CD14-positive monocyte (primary cell): ENCODE data around the gene ABCC3. TPM values are rescaled to one million over a fixed set of nuclear protein-coding genes. Genes with fewer than 3 reads are reported as not detected.

Source experiments
- DNase-seq, 3 donors: peaks; one replicate each; pipeline ENCODE4 v3.0.0-alpha.2; 2011 to 2022
- H2AFZ ChIP-seq: 2 replicates; pipeline ENCODE4 v1.6.0; 2012; ENCODE audit warnings: mild to moderate bottlenecking, low read depth, low read length, inconsistent platforms; ENCODE audit not compliant: insufficient read depth, poor library complexity, severe bottlenecking
- H3K27ac ChIP-seq, 2 donors: 1 replicate in 1 of 2; 2 replicates in 1 of 2; pipeline ENCODE4 v1.5.1; 2012 to 2013; ENCODE audit warnings: low read length in 2 of 2, control low read depth in 1 of 2, inconsistent platforms in 1 of 2, low read depth in 1 of 2, mild to moderate bottlenecking in 1 of 2
- H3K27me3 ChIP-seq, 2 donors: one replicate each; pipeline versions ENCODE4 v1.6.0 to v1.6.1; 2011 to 2013; ENCODE audit warnings: low read length in 2 of 2; ENCODE audit not compliant: control insufficient read depth in 2 of 2, insufficient read depth in 2 of 2
- H3K36me3 ChIP-seq, 2 donors: replicated peaks in 1 of 2; 1 replicate in 1 of 2; 2 replicates in 1 of 2; pipeline versions ENCODE4 v1.5.1 to v1.6.1; 2012 to 2013; ENCODE audit warnings: low read length in 2 of 2, control low read depth in 1 of 2, inconsistent platforms in 1 of 2, mild to moderate bottlenecking in 1 of 2; ENCODE audit not compliant: insufficient read depth in 2 of 2, control insufficient read depth in 1 of 2
- H3K4me1 ChIP-seq, 2 donors: 1 replicate in 1 of 2; 2 replicates in 1 of 2; pipeline versions ENCODE4 v1.5.1 to v1.6.1; 2012 to 2013; ENCODE audit warnings: low read length in 2 of 2, control low read depth in 1 of 2, inconsistent platforms in 1 of 2, mild to moderate bottlenecking in 1 of 2, moderate library complexity in 1 of 2; ENCODE audit not compliant: insufficient read depth in 2 of 2, control insufficient read depth in 1 of 2
- H3K4me2 ChIP-seq: replicated peaks from 2 replicates; pipeline ENCODE3; 2012; ENCODE audit warnings: low read length, moderate library complexity, mild to moderate bottlenecking; ENCODE audit not compliant: poor library complexity, severe bottlenecking; ENCODE audit errors: extremely low read depth
- H3K4me3 ChIP-seq, 3 experiments: fragments of 200-600 bp in 1 of 3; sonication (generic) in 1 of 3; replicated peaks in 1 of 3; 1 replicate in 2 of 3; 2 replicates in 1 of 3; pipeline ENCODE4 v1.5.1; 2011 to 2013; ENCODE audit warnings: low read length in 3 of 3, mild to moderate bottlenecking in 3 of 3, control low read depth in 2 of 3, low read depth in 2 of 3, inconsistent platforms in 1 of 3, moderate library complexity in 1 of 3
- H3K79me2 ChIP-seq: 2 replicates; pipeline ENCODE4 v1.6.0; 2012; ENCODE audit warnings: mild to moderate bottlenecking, control low read depth, inconsistent platforms, low read length, moderate library complexity; ENCODE audit not compliant: insufficient read depth
- H3K9ac ChIP-seq: 2 replicates; pipeline ENCODE4 v1.6.0; 2017; ENCODE audit warnings: low read length, mild to moderate bottlenecking; ENCODE audit not compliant: insufficient read depth, poor library complexity, severe bottlenecking
- H3K9me3 ChIP-seq, 2 donors: replicated peaks in 1 of 2; 1 replicate in 1 of 2; 2 replicates in 1 of 2; pipeline versions ENCODE4 v1.5.1 to v1.6.1; 2012 to 2013; ENCODE audit warnings: low read length in 2 of 2, control low read depth in 1 of 2; ENCODE audit not compliant: control insufficient read depth in 1 of 2, insufficient read depth in 1 of 2
- H4K20me1 ChIP-seq: 2 replicates; pipeline ENCODE4 v1.6.0; 2012; ENCODE audit warnings: mild to moderate bottlenecking, low read length, control low read depth, moderate library complexity; ENCODE audit not compliant: insufficient read depth
- H3K27ac Mint-ChIP-seq, 7 donors: one replicate each; pipeline ENCODE4 v1.8.0; 2020; ENCODE audit warnings: mild to moderate bottlenecking in 7 of 7, mixed read lengths in 7 of 7, moderate library complexity in 6 of 7, inconsistent platforms in 2 of 7
- H3K27me3 Mint-ChIP-seq, 3 donors: one replicate each; pipeline ENCODE4 v1.8.0; 2021 to 2022; ENCODE audit warnings: low read depth in 3 of 3, mild to moderate bottlenecking in 3 of 3, mixed read lengths in 3 of 3, moderate library complexity in 3 of 3, inconsistent platforms in 1 of 3
- H3K36me3 Mint-ChIP-seq, 2 donors: one replicate each; pipeline ENCODE4 v1.8.0; 2020; ENCODE audit warnings: mixed read lengths in 2 of 2, inconsistent platforms in 1 of 2, mild to moderate bottlenecking in 1 of 2
- H3K4me1 Mint-ChIP-seq: one replicate; pipeline ENCODE4 v1.8.0; 2020; ENCODE audit warnings: mild to moderate bottlenecking, mixed read lengths
- H3K4me3 Mint-ChIP-seq, 2 donors: one replicate each; pipeline ENCODE4 v1.8.0; 2020; ENCODE audit warnings: mild to moderate bottlenecking in 2 of 2, mixed read lengths in 2 of 2, moderate library complexity in 1 of 2
- H3K9me3 Mint-ChIP-seq, 7 donors: one replicate each; pipeline ENCODE4 v1.8.0; 2020 to 2022; ENCODE audit warnings: mixed read lengths in 7 of 7, mild to moderate bottlenecking in 6 of 7, moderate library complexity in 6 of 7, inconsistent platforms in 2 of 7
- WGBS: methylation state at CpG from one replicate; pipeline ENCODE4 v1.1.5; 2013; ENCODE audit warnings: missing lambda C conversion rate; ENCODE audit not compliant: insufficient coverage; 5-methylcytosine and 5-hydroxymethylcytosine counted together
- intact Hi-C, 2 donors: fragments of 100-400 bp; cut with micrococcal nuclease; formaldehyde crosslinking; loops; one replicate each; pipeline versions ENCODE4 v1.15.0 to v1.15.1; 2023
- polyA plus RNA-seq, 3 donors: library from polyadenylated mRNA; depleted of rRNA in 1 of 3; unstranded in 2 of 3; stranded (reverse) in 1 of 3; fragments of 300-500 nt in 2 of 3; fragments of >200 nt in 1 of 3; fragmentation: Illumina TruSeq in 2 of 3; gene quantifications; 1 replicate in 2 of 3; 2 replicates in 1 of 3; pipeline ENCODE4 v1.2.3, GENCODE V29; 2012 to 2021
- TF ChIP-seq, protein P1 (sequence below): fragments of 200-600 bp; IDR thresholded peaks from one replicate; pipeline ENCODE4 v1.8.0; 2022; ENCODE audit warnings: antibody characterized with exemption, mild to moderate bottlenecking

ABCC3 gene
- polyA plus RNA-seq, 3 donors: 2.7 to 74.5 (median 11.4) TPM

- Histone ChIP-seq H3K36me3 (no peaks in the 10 kb centered on the region), H3K27me3 (no peaks in the 10 kb centered on the region), H2AFZ (no peak overlapping the region), H3K4me3 (peak overlapping the region in 1 of 3 experiments; percentile 51), H3K27ac (peak overlapping the region; percentile 82 to 87), H3K4me2 (peak overlapping the region; percentile 59), H3K79me2 (no peaks in the 10 kb centered on the region), H3K4me1 (peaks cover 32 to 45% of the 10 kb centered on the region in 2 donors), H3K9ac (peak overlapping the region; percentile 55), H4K20me1 (no peaks in the 10 kb centered on the region), H3K9me3 (no peaks in the 10 kb centered on the region)
- TF ChIP-seq, protein P1, sequence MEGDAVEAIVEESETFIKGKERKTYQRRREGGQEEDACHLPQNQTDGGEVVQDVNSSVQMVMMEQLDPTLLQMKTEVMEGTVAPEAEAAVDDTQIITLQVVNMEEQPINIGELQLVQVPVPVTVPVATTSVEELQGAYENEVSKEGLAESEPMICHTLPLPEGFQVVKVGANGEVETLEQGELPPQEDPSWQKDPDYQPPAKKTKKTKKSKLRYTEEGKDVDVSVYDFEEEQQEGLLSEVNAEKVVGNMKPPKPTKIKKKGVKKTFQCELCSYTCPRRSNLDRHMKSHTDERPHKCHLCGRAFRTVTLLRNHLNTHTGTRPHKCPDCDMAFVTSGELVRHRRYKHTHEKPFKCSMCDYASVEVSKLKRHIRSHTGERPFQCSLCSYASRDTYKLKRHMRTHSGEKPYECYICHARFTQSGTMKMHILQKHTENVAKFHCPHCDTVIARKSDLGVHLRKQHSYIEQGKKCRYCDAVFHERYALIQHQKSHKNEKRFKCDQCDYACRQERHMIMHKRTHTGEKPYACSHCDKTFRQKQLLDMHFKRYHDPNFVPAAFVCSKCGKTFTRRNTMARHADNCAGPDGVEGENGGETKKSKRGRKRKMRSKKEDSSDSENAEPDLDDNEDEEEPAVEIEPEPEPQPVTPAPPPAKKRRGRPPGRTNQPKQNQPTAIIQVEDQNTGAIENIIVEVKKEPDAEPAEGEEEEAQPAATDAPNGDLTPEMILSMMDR: no peak
- intact Hi-C loops: no loop called here
- DNase-seq: no peak
- Mint-ChIP-seq H3K27me3 (peaks cover 0 to 10% (median 2%) of the 10 kb centered on the region in 3 donors), H3K9me3 (no peaks in the 10 kb centered on the region), H3K27ac (peak overlapping the region; percentile 82 to 97 (median 95)), H3K36me3 (peaks cover 2 to 9% of the 10 kb centered on the region in 2 donors), H3K4me1 (peaks cover 46% of the 10 kb centered on the region), H3K4me3 (peak overlapping the region; percentile 74 to 85)
- WGBS: 73% methylated on average over 2 of the region's 5 CpGs
These were observed 26.7 kb downstream of the ABCC3 start for GRCh38 chr17:50661348-50661747.

- Histone ChIP-seq H3K9ac (peak overlapping the region; percentile 55), H3K4me2 (peak overlapping the region; percentile 59), H3K4me1 (peaks cover 32 to 45% of the 10 kb centered on the region in 2 donors), H3K9me3 (no peaks in the 10 kb centered on the region), H3K27me3 (no peaks in the 10 kb centered on the region), H2AFZ (no peak overlapping the region), H3K36me3 (no peaks in the 10 kb centered on the region), H3K79me2 (no peaks in the 10 kb centered on the region), H3K27ac (peak overlapping the region; percentile 82 to 87), H4K20me1 (no peaks in the 10 kb centered on the region), H3K4me3 (peak overlapping the region in 1 of 3 experiments; percentile 51)
- H3K27ac Mint-ChIP-seq: peak overlapping the region; percentile 82 to 97 (median 95)
- H3K27me3 Mint-ChIP-seq: peaks cover 0 to 10% (median 2%) of the 10 kb centered on the region in 3 donors
- intact Hi-C loops: no loop called here
- H3K4me1 Mint-ChIP-seq: peaks cover 46% of the 10 kb centered on the region
- no peaks in the 10 kb centered on the region for H3K9me3 Mint-ChIP-seq
- H3K4me3 Mint-ChIP-seq: peak overlapping the region; percentile 52 to 85
- peaks cover 2 to 7% of the 10 kb centered on the region in 2 donors for H3K36me3 Mint-ChIP-seq
- peak; percentile 72 to 95 (median 89) for DNase-seq
- TF ChIP-seq, protein P1: no peak
- 31% methylated on average over 9 of the region's 9 CpGs for WGBS
These were observed 27.2 kb downstream of the ABCC3 start for GRCh38 chr17:50661795-50662391.
